Spleen (tissue), 11 donors: Measurements from ENCODE around the gene ATF4. TPM values are rescaled to one million over a fixed set of nuclear protein-coding genes. Genes with fewer than 3 reads are reported as not detected.

Source experiments
- DNase-seq: peaks from one replicate; pipeline ENCODE4 v3.0.0-alpha.2; 2020
- H3K27ac ChIP-seq, 8 donors: fragments of 200-600 bp; sonication (generic) in 7 of 8; 1 replicate in 4 of 8; 2 replicates in 4 of 8; pipeline versions ENCODE4 v1.5.0 to v1.8.0; 2016 to 2021; ENCODE audit warnings: inconsistent platforms in 4 of 8, mild to moderate bottlenecking in 4 of 8, moderate library complexity in 1 of 8
- H3K27me3 ChIP-seq, 7 donors: fragments of 200-600 bp; sonication (generic) in 6 of 7; replicated peaks in 1 of 7; 1 replicate in 4 of 7; 2 replicates in 3 of 7; pipeline versions ENCODE4 v1.5.0 to v1.8.0; 2016 to 2021; ENCODE audit warnings: inconsistent platforms in 3 of 7, mild to moderate bottlenecking in 1 of 7
- H3K36me3 ChIP-seq, 6 donors: fragments of 200-600 bp; sonication (generic) in 5 of 6; 1 replicate in 4 of 6; 2 replicates in 2 of 6; pipeline versions ENCODE4 v1.5.0 to v1.8.0; 2016 to 2021; ENCODE audit warnings: inconsistent platforms in 2 of 6
- H3K4me1 ChIP-seq, 6 donors: fragments of 200-600 bp; sonication (generic) in 5 of 6; 1 replicate in 3 of 6; 2 replicates in 3 of 6; pipeline versions ENCODE4 v1.5.0 to v1.8.0; 2016 to 2021; ENCODE audit warnings: inconsistent platforms in 3 of 6
- H3K4me3 ChIP-seq, 8 donors: fragments of 200-600 bp; sonication (generic) in 7 of 8; 1 replicate in 4 of 8; 2 replicates in 4 of 8; pipeline versions ENCODE4 v1.5.0 to v1.8.0; 2016 to 2021; ENCODE audit warnings: inconsistent platforms in 4 of 8, mild to moderate bottlenecking in 4 of 8, moderate library complexity in 2 of 8
- H3K9me3 ChIP-seq, 8 donors: fragments of 200-600 bp; sonication (generic) in 7 of 8; 1 replicate in 4 of 8; 2 replicates in 4 of 8; pipeline versions ENCODE4 v1.5.0 to v1.8.0; 2016 to 2021; ENCODE audit warnings: inconsistent platforms in 4 of 8
- POLR2A ChIP-seq, 3 donors: fragments of 450-650 bp; IDR thresholded peaks; one replicate each; pipeline ENCODE4 v1.5.1; 2017; ENCODE audit warnings: antibody characterized with exemption in 3 of 3, mild to moderate bottlenecking in 1 of 3
- POLR2AphosphoS5 ChIP-seq, 3 donors: sonication (generic); formaldehyde crosslinking; IDR thresholded peaks; one replicate each; pipeline ENCODE4 v1.5.1; 2017; ENCODE audit warnings: antibody characterized with exemption in 3 of 3
- WGBS, 5 donors: extraction: QIAGEN DNeasy Blood & Tissue Kit in 3 of 5; methylation state at CpG; one replicate each; pipeline versions ENCODE4 v1.1.5 to v1.1.7; 2013 to 2018; 5-methylcytosine and 5-hydroxymethylcytosine counted together
- intact Hi-C: fragments of 100-400 bp; cut with DNase I; formaldehyde crosslinking; loops from one replicate; pipeline ENCODE4 v1.15.0; 2023; ENCODE audit warnings: low total_unique reads
- polyA plus RNA-seq, 3 donors: library from polyadenylated mRNA; stranded (reverse); fragments of 200-250 nt; gene quantifications; one replicate each; pipeline ENCODE4 v1.2.1, GENCODE V29; 2013
- total RNA-seq, 7 donors: library from RNA; depleted of rRNA in 3 of 7; stranded (reverse); fragments of >200 nt in 3 of 7; fragmentation: NEBNext Ultra II Directional in 4 of 7; extraction: Animal tissue kit (Norgen Biotek cat#: 25700) in 4 of 7; gene quantifications; one replicate each; pipeline versions ENCODE4 v1.1.0 to v1.2.1, GENCODE V29; 2016 to 2021
- TF ChIP-seq, protein P1 (sequence below), 11 experiments: fragments of 200-600 bp in 7 of 11; fragments of 450-650 bp in 4 of 11; sonication (generic) in 4 of 11; IDR thresholded peaks in 8 of 11; conservative IDR thresholded peaks in 3 of 11; 1 replicate in 7 of 11; 2 replicates in 4 of 11; pipeline versions ENCODE4 v1.4.0 to v1.8.0; 2016 to 2021; ENCODE audit warnings: antibody characterized with exemption in 11 of 11, inconsistent platforms in 4 of 11, mild to moderate bottlenecking in 1 of 11
- donor health status: healthy with polysubstance abuse.
- donor health status: DM: no; HTN: no; CAD: no; lungs with moderate emphysema.
- donor health status: DM: no; HTN: no; CAD: no.
- donor health status: Bipolar disorder and iron deficiency.
- donor health status: healthy.
- donor health status: DM: no; HTN: no; CAD: no.
- donor health status: DM: yes; HTN: yes; CAD: no.

Gene ATF4
- total and polyA plus RNA-seq, 10 donors, result 190 to 414 (median 274) TPM

DNA sequence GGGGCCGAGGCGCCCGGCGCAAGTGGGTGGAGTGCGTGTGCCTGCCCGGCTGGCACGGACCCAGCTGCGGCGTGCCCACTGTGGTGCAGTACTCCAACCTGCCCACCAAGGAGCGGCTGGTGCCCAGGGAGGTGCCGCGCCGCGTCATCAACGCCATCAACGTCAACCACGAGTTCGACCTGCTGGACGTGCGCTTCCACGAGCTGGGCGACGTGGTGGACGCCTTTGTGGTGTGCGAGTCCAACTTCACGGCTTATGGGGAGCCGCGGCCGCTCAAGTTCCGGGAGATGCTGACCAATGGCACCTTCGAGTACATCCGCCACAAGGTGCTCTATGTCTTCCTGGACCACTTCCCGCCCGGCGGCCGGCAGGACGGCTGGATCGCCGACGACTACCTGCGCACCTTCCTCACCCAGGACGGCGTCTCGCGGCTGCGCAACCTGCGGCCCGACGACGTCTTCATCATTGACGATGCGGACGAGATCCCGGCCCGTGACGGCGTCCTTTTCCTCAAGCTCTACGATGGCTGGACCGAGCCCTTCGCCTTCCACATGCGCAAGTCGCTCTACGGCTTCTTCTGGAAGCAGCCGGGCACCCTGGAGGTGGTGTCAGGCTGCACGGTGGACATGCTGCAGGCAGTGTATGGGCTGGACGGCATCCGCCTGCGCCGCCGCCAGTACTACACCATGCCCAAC is 32.4 kb upstream of the ATF4 start:
- TF ChIP-seq, protein P1, sequence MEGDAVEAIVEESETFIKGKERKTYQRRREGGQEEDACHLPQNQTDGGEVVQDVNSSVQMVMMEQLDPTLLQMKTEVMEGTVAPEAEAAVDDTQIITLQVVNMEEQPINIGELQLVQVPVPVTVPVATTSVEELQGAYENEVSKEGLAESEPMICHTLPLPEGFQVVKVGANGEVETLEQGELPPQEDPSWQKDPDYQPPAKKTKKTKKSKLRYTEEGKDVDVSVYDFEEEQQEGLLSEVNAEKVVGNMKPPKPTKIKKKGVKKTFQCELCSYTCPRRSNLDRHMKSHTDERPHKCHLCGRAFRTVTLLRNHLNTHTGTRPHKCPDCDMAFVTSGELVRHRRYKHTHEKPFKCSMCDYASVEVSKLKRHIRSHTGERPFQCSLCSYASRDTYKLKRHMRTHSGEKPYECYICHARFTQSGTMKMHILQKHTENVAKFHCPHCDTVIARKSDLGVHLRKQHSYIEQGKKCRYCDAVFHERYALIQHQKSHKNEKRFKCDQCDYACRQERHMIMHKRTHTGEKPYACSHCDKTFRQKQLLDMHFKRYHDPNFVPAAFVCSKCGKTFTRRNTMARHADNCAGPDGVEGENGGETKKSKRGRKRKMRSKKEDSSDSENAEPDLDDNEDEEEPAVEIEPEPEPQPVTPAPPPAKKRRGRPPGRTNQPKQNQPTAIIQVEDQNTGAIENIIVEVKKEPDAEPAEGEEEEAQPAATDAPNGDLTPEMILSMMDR (IDR thresholded peaks at IDR 0.05 in 8 of 11, conservative IDR thresholded peaks at IDR 0.05 in 3 of 11), result no peak
- H3K27me3 ChIP-seq, result no peaks in the 10 kb centered on the region
- no peaks in the 10 kb centered on the region for H3K9me3 ChIP-seq
- intact Hi-C loops, result no loop called here
- 97 to 99% (median 97%) methylated on average over 45 to 70 of the region's 70 CpGs for WGBS, 5 donors
- H3K4me1 ChIP-seq, result peaks cover 6 to 17% (median 11%) of the 10 kb centered on the region in 6 donors
- H3K4me3 ChIP-seq, result no peak overlapping the region
- peaks cover 0 to 19% (median 4%) of the 10 kb centered on the region in 6 donors for H3K36me3 ChIP-seq
- no peak overlapping the region for H3K27ac ChIP-seq
- DNase-seq, result no peak

DNA sequence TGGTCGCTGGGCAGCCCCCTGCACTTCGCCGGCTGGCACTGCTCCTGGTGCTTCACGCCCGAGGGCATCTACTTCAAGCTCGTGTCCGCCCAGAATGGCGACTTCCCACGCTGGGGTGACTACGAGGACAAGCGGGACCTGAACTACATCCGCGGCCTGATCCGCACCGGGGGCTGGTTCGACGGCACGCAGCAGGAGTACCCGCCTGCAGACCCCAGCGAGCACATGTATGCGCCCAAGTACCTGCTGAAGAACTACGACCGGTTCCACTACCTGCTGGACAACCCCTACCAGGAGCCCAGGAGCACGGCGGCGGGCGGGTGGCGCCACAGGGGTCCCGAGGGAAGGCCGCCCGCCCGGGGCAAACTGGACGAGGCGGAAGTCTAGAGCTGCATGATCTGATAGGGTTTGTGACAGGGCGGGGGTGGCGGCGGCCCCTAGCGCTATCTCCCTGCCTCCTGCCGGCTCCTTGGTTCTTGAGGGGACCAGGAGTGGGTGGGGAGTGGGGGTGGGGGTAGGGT is 31.7 kb upstream of the ATF4 start:
- no peak for DNase-seq
- TF ChIP-seq, protein P1 (IDR thresholded peaks at IDR 0.05 in 8 of 11, conservative IDR thresholded peaks at IDR 0.05 in 3 of 11), result no peak
- TF ChIP-seq POLR2A (IDR thresholded peaks at IDR 0.05) (no peak), POLR2AphosphoS5 (IDR thresholded peaks at IDR 0.05) (no peak)
- Histone ChIP-seq H3K4me1 (peaks cover 6 to 22% (median 11%) of the 10 kb centered on the region in 6 donors), H3K27ac (no peak overlapping the region), H3K27me3 (no peaks in the 10 kb centered on the region), H3K9me3 (no peaks in the 10 kb centered on the region), H3K36me3 (peaks cover 0 to 19% (median 4%) of the 10 kb centered on the region in 6 donors), H3K4me3 (no peak overlapping the region)
- 90 to 97% (median 96%) methylated on average over 11 to 39 of the region's 39 CpGs for WGBS, 5 donors
- intact Hi-C loops, result no loop called here

DNA sequence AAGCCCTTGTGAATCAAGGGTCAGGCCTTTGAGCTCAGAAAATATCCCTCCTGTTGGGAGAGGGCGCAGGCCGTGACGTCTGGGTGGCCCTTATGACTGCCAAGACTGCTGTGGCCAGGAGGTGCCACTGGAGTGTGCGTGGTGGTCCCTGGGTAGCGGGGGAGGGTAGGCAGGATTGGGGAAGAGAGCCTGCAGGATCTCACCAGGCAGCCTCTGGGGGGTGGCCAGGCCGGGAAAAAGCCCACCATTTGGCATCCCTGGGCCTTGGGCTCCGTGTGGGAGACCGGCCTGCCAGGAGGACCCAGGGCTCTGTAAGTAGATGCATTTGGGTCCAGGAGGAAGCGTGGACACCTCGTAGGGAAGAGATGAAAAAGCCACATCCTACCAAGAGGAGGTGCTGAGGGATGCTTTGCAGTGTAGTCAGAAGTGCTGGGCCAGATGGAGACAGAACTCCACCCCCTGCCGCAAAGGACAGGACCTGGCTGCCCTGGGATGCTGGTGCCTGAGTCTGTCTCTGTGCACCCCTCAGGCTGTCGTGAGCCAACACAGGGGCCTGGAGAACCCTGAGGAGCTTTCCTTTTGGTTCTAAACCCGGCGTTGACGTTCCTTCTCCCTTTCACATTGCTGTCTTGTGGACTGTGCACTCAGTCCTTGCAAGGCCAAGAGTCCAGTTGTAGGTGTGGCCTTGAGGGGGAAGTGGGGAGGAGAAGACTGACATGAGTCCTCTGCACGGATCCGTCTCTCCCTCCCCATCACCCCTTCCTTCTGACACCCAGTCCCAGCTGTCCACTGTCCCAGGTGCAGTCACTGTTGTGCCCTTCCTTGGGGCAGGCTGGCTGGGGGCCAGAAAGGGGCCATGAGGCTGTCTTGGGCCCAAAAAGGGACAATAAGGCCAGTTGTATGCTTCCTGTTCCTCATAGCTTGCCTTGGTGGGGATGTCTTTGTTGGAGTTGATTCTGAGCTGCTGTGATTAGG is 31.0 kb upstream of the ATF4 start:
- WGBS, 5 donors, result 81 to 88% (median 84%) methylated on average over 16 to 17 of the region's 17 CpGs
- H3K4me1 ChIP-seq, result peaks cover 6 to 29% (median 11%) of the 10 kb centered on the region in 6 donors
- peak overlapping the region in 3 of 8 donors; percentile 19 to 57 (median 41) for H3K27ac ChIP-seq
- peak overlapping the region in 1 of 8 donors; percentile 45 for H3K4me3 ChIP-seq
- no peaks in the 10 kb centered on the region for H3K9me3 ChIP-seq
- H3K27me3 ChIP-seq, result no peaks in the 10 kb centered on the region
- intact Hi-C loops, result loop anchor here (5.0 to 10.0 kb wide), 2 partner anchors 38 to 85 kb away; no protein-coding TSS in a partner anchor
- DNase-seq, result no peak
- TF ChIP-seq POLR2A (IDR thresholded peaks at IDR 0.05) (no peak), POLR2AphosphoS5 (IDR thresholded peaks at IDR 0.05) (no peak)
- TF ChIP-seq, protein P1 (IDR thresholded peaks at IDR 0.05 in 8 of 11, conservative IDR thresholded peaks at IDR 0.05 in 3 of 11), result no peak
- H3K36me3 ChIP-seq, result peaks cover 0 to 19% (median 4%) of the 10 kb centered on the region in 6 donors
